HUES64 (cell line): Measurements from ENCODE around the gene GABPA.

Experiments used
- H3K27ac ChIP-seq: 2 replicates; pipeline ENCODE4 v1.7.0; 2013; ENCODE audit warnings: low read depth, low read length, inconsistent platforms
- H3K27me3 ChIP-seq: 2 replicates; pipeline ENCODE4 v1.6.1; 2013; ENCODE audit warnings: mild to moderate bottlenecking, low read length; ENCODE audit not compliant: insufficient read depth
- H3K36me3 ChIP-seq: 2 replicates; pipeline ENCODE4 v1.6.1; 2013; ENCODE audit warnings: mild to moderate bottlenecking, low read length; ENCODE audit not compliant: insufficient read depth
- H3K4me1 ChIP-seq: 2 replicates; pipeline ENCODE4 v1.6.1; 2013; ENCODE audit warnings: mild to moderate bottlenecking, low read length, moderate library complexity; ENCODE audit not compliant: insufficient read depth
- H3K4me3 ChIP-seq: 2 replicates; pipeline ENCODE4 v1.5.1; 2013; ENCODE audit warnings: mild to moderate bottlenecking, low read length, moderate library complexity
- H3K9ac ChIP-seq: 2 replicates; pipeline ENCODE4 v1.6.1; 2013; ENCODE audit warnings: mild to moderate bottlenecking, low read depth, low read length
- H3K9me3 ChIP-seq: 2 replicates; pipeline ENCODE4 v1.6.1; 2013; ENCODE audit warnings: low read depth, low read length; ENCODE audit not compliant: insufficient read depth
- WGBS: fragments of 150-250, 120-280 bp; methylation state at CpG from one replicate; pipeline ENCODE4 v1.1.7; 2013; ENCODE audit warnings: missing lambda C conversion rate; 5-methylcytosine and 5-hydroxymethylcytosine counted together

Gene GABPA

GRCh38 chr21:25742900-25743299, 8.1 kb downstream of the GABPA start:
- 93% methylated on average over 3 of the region's 3 CpGs for WGBS
- no peaks in the 10 kb centered on the region for H3K9me3 ChIP-seq
- no peak overlapping the region for H3K27ac ChIP-seq
- H3K4me3 ChIP-seq: no peak overlapping the region
- H3K36me3 ChIP-seq: peaks cover 40% of the 10 kb centered on the region
- no peak overlapping the region for H3K9ac ChIP-seq
- no peaks in the 10 kb centered on the region for H3K27me3 ChIP-seq
- H3K4me1 ChIP-seq: no peaks in the 10 kb centered on the region

GRCh38 chr21:25744854-25745253, 10.1 kb downstream of the GABPA start:
- Histone ChIP-seq H3K36me3 (peaks cover 60% of the 10 kb centered on the region), H3K4me1 (no peaks in the 10 kb centered on the region), H3K9me3 (no peaks in the 10 kb centered on the region), H3K4me3 (no peak overlapping the region), H3K27ac (no peak overlapping the region), H3K27me3 (no peaks in the 10 kb centered on the region), H3K9ac (no peak overlapping the region)
- WGBS: 100% methylated on average over 2 of the region's 2 CpGs

GRCh38 chr21:25750085-25750484, 15.3 kb downstream of the GABPA start:
- no peaks in the 10 kb centered on the region for H3K9me3 ChIP-seq
- peaks cover 79% of the 10 kb centered on the region for H3K36me3 ChIP-seq
- no peak overlapping the region for H3K9ac ChIP-seq
- H3K4me1 ChIP-seq: no peaks in the 10 kb centered on the region
- no peak overlapping the region for H3K4me3 ChIP-seq
- WGBS: 96% methylated on average over 6 of the region's 6 CpGs
- no peaks in the 10 kb centered on the region for H3K27me3 ChIP-seq
- H3K27ac ChIP-seq: no peak overlapping the region

GRCh38 chr21:25752416-25752815, 17.6 kb downstream of the GABPA start:
- H3K27me3 ChIP-seq: no peaks in the 10 kb centered on the region
- H3K36me3 ChIP-seq: peaks cover 67% of the 10 kb centered on the region
- no peaks in the 10 kb centered on the region for H3K9me3 ChIP-seq
- H3K4me1 ChIP-seq: no peaks in the 10 kb centered on the region
- no peak overlapping the region for H3K27ac ChIP-seq
- no peak overlapping the region for H3K9ac ChIP-seq
- 94% methylated on average over 1 of the region's 1 CpG for WGBS
- no peak overlapping the region for H3K4me3 ChIP-seq

GRCh38 chr21:25756190-25756932, 21.6 kb downstream of the GABPA start:
- Histone ChIP-seq H3K9me3 (no peaks in the 10 kb centered on the region), H3K4me3 (no peak overlapping the region), H3K27ac (no peak overlapping the region), H3K36me3 (peaks cover 67% of the 10 kb centered on the region), H3K9ac (no peak overlapping the region), H3K27me3 (no peaks in the 10 kb centered on the region), H3K4me1 (no peaks in the 10 kb centered on the region)
- 94% methylated on average over 5 of the region's 6 CpGs for WGBS

GRCh38 chr21:25757531-25757930, 22.8 kb downstream of the GABPA start:
- no peak overlapping the region for H3K27ac ChIP-seq
- H3K9ac ChIP-seq: no peak overlapping the region
- peaks cover 68% of the 10 kb centered on the region for H3K36me3 ChIP-seq
- H3K4me1 ChIP-seq: no peaks in the 10 kb centered on the region
- no peak overlapping the region for H3K4me3 ChIP-seq
- no peaks in the 10 kb centered on the region for H3K27me3 ChIP-seq
- no peaks in the 10 kb centered on the region for H3K9me3 ChIP-seq

- Histone ChIP-seq H3K27me3 (no peaks in the 10 kb centered on the region), H3K4me3 (no peak overlapping the region), H3K36me3 (peaks cover 78% of the 10 kb centered on the region), H3K9me3 (no peaks in the 10 kb centered on the region), H3K27ac (no peak overlapping the region), H3K9ac (no peak overlapping the region), H3K4me1 (no peaks in the 10 kb centered on the region)
- WGBS: 84% methylated on average over 1 of the region's 1 CpG
These were observed 24.8 kb downstream of the GABPA start for GRCh38 chr21:25759573-25759972.

GRCh38 chr21:25760061-25760460, 25.3 kb downstream of the GABPA start:
- 95% methylated on average over 3 of the region's 3 CpGs for WGBS
- no peaks in the 10 kb centered on the region for H3K4me1 ChIP-seq
- H3K36me3 ChIP-seq: peaks cover 81% of the 10 kb centered on the region
- H3K4me3 ChIP-seq: no peak overlapping the region
- no peak overlapping the region for H3K27ac ChIP-seq
- H3K9ac ChIP-seq: no peak overlapping the region
- H3K27me3 ChIP-seq: no peaks in the 10 kb centered on the region
- H3K9me3 ChIP-seq: no peaks in the 10 kb centered on the region

- Histone ChIP-seq H3K27me3 (no peaks in the 10 kb centered on the region), H3K4me3 (no peak overlapping the region), H3K27ac (no peak overlapping the region), H3K36me3 (peaks cover 86% of the 10 kb centered on the region), H3K9me3 (no peaks in the 10 kb centered on the region), H3K9ac (no peak overlapping the region), H3K4me1 (no peaks in the 10 kb centered on the region)
- WGBS: 90% methylated on average over 1 of the region's 1 CpG
These were observed 25.9 kb downstream of the GABPA start for GRCh38 chr21:25760677-25761076.

GRCh38 chr21:25764065-25764464, 29.3 kb downstream of the GABPA start:
- Histone ChIP-seq H3K4me1 (no peaks in the 10 kb centered on the region), H3K36me3 (peaks cover 70% of the 10 kb centered on the region), H3K27me3 (no peaks in the 10 kb centered on the region), H3K27ac (no peak overlapping the region), H3K9ac (no peak overlapping the region), H3K4me3 (no peak overlapping the region), H3K9me3 (no peaks in the 10 kb centered on the region)
- 80% methylated on average over 3 of the region's 3 CpGs for WGBS

GRCh38 chr21:25767921-25768320, 33.1 kb downstream of the GABPA start:
- Histone ChIP-seq H3K9ac (no peak overlapping the region), H3K27me3 (no peaks in the 10 kb centered on the region), H3K36me3 (peaks cover 46% of the 10 kb centered on the region), H3K27ac (no peak overlapping the region), H3K4me1 (no peaks in the 10 kb centered on the region), H3K4me3 (no peak overlapping the region), H3K9me3 (no peaks in the 10 kb centered on the region)
- 93% methylated on average over 3 of the region's 3 CpGs for WGBS

- no peak overlapping the region for H3K4me3 ChIP-seq
- peaks cover 14% of the 10 kb centered on the region for H3K36me3 ChIP-seq
- no peak overlapping the region for H3K27ac ChIP-seq
- no peaks in the 10 kb centered on the region for H3K27me3 ChIP-seq
- H3K9ac ChIP-seq: no peak overlapping the region
- no peaks in the 10 kb centered on the region for H3K4me1 ChIP-seq
- WGBS: 93% methylated on average over 2 of the region's 2 CpGs
- no peaks in the 10 kb centered on the region for H3K9me3 ChIP-seq
These were observed 37.9 kb downstream of the GABPA start for GRCh38 chr21:25772686-25773085.
